MM.1S (cell line): ENCODE results near the gene LNP1.

Source experiments
- DNase-seq: peaks from one replicate; pipeline ENCODE4 v3.0.0-alpha.2; 2015
- H2AFZ ChIP-seq: fragments of 300-600 bp; sonication (generic); 2 replicates; pipeline ENCODE4 v1.6.0; 2016; ENCODE audit warnings: antibody characterized with exemption, low read length
- H3F3A ChIP-seq: fragments of 300-600 bp; sonication (generic); 2 replicates; pipeline ENCODE4 v1.6.1; 2016; ENCODE audit warnings: mild to moderate bottlenecking, antibody characterized with exemption, low read length, moderate library complexity, mixed read lengths; ENCODE audit not compliant: insufficient read depth
- H3K27ac ChIP-seq: fragments of 300-600 bp; sonication (generic); 2 replicates; pipeline ENCODE4 v1.5.1; 2016; ENCODE audit warnings: mild to moderate bottlenecking, low read length
- H3K27me3 ChIP-seq: fragments of 300-600 bp; sonication (generic); replicated peaks from 2 replicates; pipeline ENCODE4 v1.6.0; 2016; ENCODE audit warnings: low read length; ENCODE audit not compliant: insufficient read depth
- H3K36me3 ChIP-seq: fragments of 300-600 bp; sonication (generic); replicated peaks from 2 replicates; pipeline ENCODE4 v1.6.1; 2016; ENCODE audit warnings: mild to moderate bottlenecking, low read length, mixed read lengths; ENCODE audit not compliant: insufficient read depth
- H3K4me1 ChIP-seq: fragments of 300-600 bp; sonication (generic); 2 replicates; pipeline ENCODE4 v1.6.1; 2016; ENCODE audit warnings: low read length, mixed read lengths
- H3K4me2 ChIP-seq: fragments of 300-600 bp; sonication (generic); 2 replicates; pipeline ENCODE4 v1.6.0; 2016; ENCODE audit warnings: low read depth, low read length
- H3K4me3 ChIP-seq: fragments of 300-600 bp; sonication (generic); 2 replicates; pipeline ENCODE4 v1.5.1; 2016; ENCODE audit warnings: low read length, mixed read lengths
- H3K79me2 ChIP-seq: fragments of 300-600 bp; sonication (generic); 2 replicates; pipeline ENCODE4 v1.6.1; 2016; ENCODE audit warnings: mixed run types, low read length, mixed read lengths
- H3K9ac ChIP-seq: fragments of 300-600 bp; sonication (generic); 2 replicates; pipeline ENCODE4 v1.6.1; 2016; ENCODE audit warnings: low read length, mixed read lengths
- H3K9me2 ChIP-seq: fragments of 300-600 bp; sonication (generic); replicated peaks from 2 replicates; pipeline ENCODE4 v1.6.1; 2016; ENCODE audit warnings: mild to moderate bottlenecking, low read length, mixed read lengths; ENCODE audit not compliant: insufficient read depth
- H3K9me3 ChIP-seq: fragments of 300-600 bp; sonication (generic); replicated peaks from 2 replicates; pipeline ENCODE4 v1.6.1; 2016; ENCODE audit warnings: mild to moderate bottlenecking, low read length, mixed read lengths; ENCODE audit not compliant: insufficient read depth
- H4K20me1 ChIP-seq: fragments of 300-600 bp; sonication (generic); 2 replicates; pipeline ENCODE4 v1.6.1; 2016; ENCODE audit warnings: mild to moderate bottlenecking, low read length, moderate library complexity, mixed read lengths; ENCODE audit not compliant: insufficient read depth
- CTCF ChIP-seq: fragments of 300-600 bp; sonication (generic); IDR thresholded peaks from 2 replicates; pipeline ENCODE4 v1.5.1; 2016; ENCODE audit warnings: antibody characterized with exemption, low read length, mixed read lengths
- EZH2 ChIP-seq: fragments of 300-600 bp; sonication (generic); optimal IDR thresholded peaks from 2 replicates; pipeline ENCODE3; 2017; ENCODE audit warnings: low read depth, mild to moderate bottlenecking, antibody characterized with exemption, low read length, mixed read lengths
- EZH2phosphoT487 ChIP-seq: fragments of 300-600 bp; sonication (generic); IDR thresholded peaks from 2 replicates; pipeline ENCODE4 v1.6.1; 2018; ENCODE audit warnings: antibody characterized with exemption, low read length

LNP1 gene

GRCh38 chr3:100360757-100361496 lies 40.4 kb upstream of the LNP1 start:
- no peak overlapping the region for H3K27ac ChIP-seq
- H3K4me3 ChIP-seq: no peak overlapping the region

GRCh38 chr3:100361897-100362296 lies 39.4 kb upstream of the LNP1 start:
- no peaks in the 10 kb centered on the region for H3K4me1 ChIP-seq
- no peak overlapping the region for H3K4me2 ChIP-seq
- no peaks in the 10 kb centered on the region for H3K9me3 ChIP-seq
- no peak overlapping the region for H3K9ac ChIP-seq
- no peaks in the 10 kb centered on the region for H3K9me2 ChIP-seq
- TF ChIP-seq EZH2: no peak
- TF ChIP-seq EZH2phosphoT487: no peak
- no peak for TF ChIP-seq CTCF
- no peaks in the 10 kb centered on the region for H3K79me2 ChIP-seq
- peaks cover 9% of the 10 kb centered on the region; the same call in 1 of the 2 replicates for H3K36me3 ChIP-seq
- H3F3A ChIP-seq: no peaks in the 10 kb centered on the region
- no peaks in the 10 kb centered on the region for H3K27me3 ChIP-seq
- H4K20me1 ChIP-seq: no peaks in the 10 kb centered on the region
- DNase-seq: no peak
- no peak overlapping the region for H2AFZ ChIP-seq
- H3K4me3 ChIP-seq: no peak overlapping the region
- H3K27ac ChIP-seq: no peak overlapping the region

More at GRCh38 chr3:100360757-100361496, 40.4 kb upstream of the LNP1 start:
- Histone ChIP-seq H3K4me2 (no peak overlapping the region), H3F3A (no peaks in the 10 kb centered on the region), H4K20me1 (no peaks in the 10 kb centered on the region), H3K9me3 (no peaks in the 10 kb centered on the region), H3K4me1 (no peaks in the 10 kb centered on the region), H3K9ac (no peak overlapping the region), H2AFZ (no peak overlapping the region), H3K79me2 (no peaks in the 10 kb centered on the region), H3K36me3 (peaks cover 5% of the 10 kb centered on the region; the same call in 1 of the 2 replicates), H3K9me2 (no peaks in the 10 kb centered on the region), H3K27me3 (no peaks in the 10 kb centered on the region)
- TF ChIP-seq CTCF: no peak
- TF ChIP-seq EZH2phosphoT487: no peak
- TF ChIP-seq EZH2: no peak
- DNase-seq: no peak

- Histone ChIP-seq H3F3A (no peaks in the 10 kb centered on the region), H3K36me3 (peaks cover 9% of the 10 kb centered on the region; the same call in 1 of the 2 replicates), H3K79me2 (no peaks in the 10 kb centered on the region), H3K9me2 (no peaks in the 10 kb centered on the region), H3K4me2 (no peak overlapping the region), H3K27me3 (no peaks in the 10 kb centered on the region), H2AFZ (no peak overlapping the region), H3K27ac (no peak overlapping the region), H3K9me3 (no peaks in the 10 kb centered on the region), H3K4me1 (no peaks in the 10 kb centered on the region), H3K4me3 (no peak overlapping the region), H3K9ac (no peak overlapping the region), H4K20me1 (no peaks in the 10 kb centered on the region)
- TF ChIP-seq EZH2phosphoT487: no peak
- no peak for TF ChIP-seq CTCF
- TF ChIP-seq EZH2: no peak
- no peak for DNase-seq
Measured at GRCh38 chr3:100364421-100364820, 36.9 kb upstream of the LNP1 start.
